Gastroesophageal sphincter (tissue), 4 donors: ENCODE results near the gene IL3. TPM values are rescaled to one million over a fixed set of nuclear protein-coding genes. Genes with fewer than 3 reads are reported as not detected.

ENCODE experiments used
- ATAC-seq: fragments of 150-250 bp; one replicate; pipeline ENCODE4 v1.9.1; 2016; ENCODE audit warnings: mild to moderate bottlenecking, moderate library complexity
- H3K27ac ChIP-seq, 4 donors: fragments of 200-600 bp; sonication (generic) in 3 of 4; 1 replicate in 3 of 4; 2 replicates in 1 of 4; pipeline ENCODE4 v1.5.1; 2016 to 2019
- H3K27me3 ChIP-seq: fragments of 200-600 bp; sonication (generic); one replicate; pipeline ENCODE4 v1.5.1; 2019
- H3K36me3 ChIP-seq, 2 donors: fragments of 200-600 bp; sonication (generic); one replicate each; pipeline ENCODE4 v1.5.1; 2019; ENCODE audit warnings: control low read depth in 1 of 2
- H3K4me1 ChIP-seq, 3 donors: fragments of 200-600 bp; sonication (generic); 1 replicate in 2 of 3; 2 replicates in 1 of 3; pipeline ENCODE4 v1.5.1; 2016 to 2019; ENCODE audit warnings: control low read depth in 2 of 3
- H3K4me3 ChIP-seq, 2 donors: fragments of 200-600 bp; sonication (generic); one replicate each; pipeline ENCODE4 v1.5.1; 2019; ENCODE audit warnings: mild to moderate bottlenecking in 1 of 2, moderate library complexity in 1 of 2
- H3K9me3 ChIP-seq, 3 donors: fragments of 200-600 bp; sonication (generic); one replicate each; pipeline ENCODE4 v1.5.1; 2017 to 2019; ENCODE audit warnings: control low read depth in 2 of 3
- CTCF ChIP-seq, 4 experiments: fragments of 200-600 bp in 2 of 4; fragments of 450-650 bp in 2 of 4; sonication (generic) in 1 of 4; IDR thresholded peaks; one replicate each; pipeline ENCODE4 v1.5.1; 2017 to 2019; ENCODE audit warnings: antibody characterized with exemption in 4 of 4, mild to moderate bottlenecking in 2 of 4, moderate library complexity in 2 of 4
- EP300 ChIP-seq: sonication (generic); formaldehyde crosslinking; IDR thresholded peaks from one replicate; pipeline ENCODE4 v1.6.1; 2017; ENCODE audit warnings: antibody characterized with exemption, mild to moderate bottlenecking
- POLR2A ChIP-seq, 2 donors: fragments of 450-650 bp; IDR thresholded peaks; one replicate each; pipeline ENCODE4 v1.6.1; 2017; ENCODE audit warnings: antibody characterized with exemption in 2 of 2, mild to moderate bottlenecking in 2 of 2, moderate library complexity in 1 of 2
- POLR2AphosphoS5 ChIP-seq: sonication (generic); formaldehyde crosslinking; IDR thresholded peaks from one replicate; pipeline ENCODE4 v1.6.1; 2017; ENCODE audit warnings: antibody characterized with exemption
- WGBS, 2 donors: methylation state at CpG; one replicate each; pipeline ENCODE4 v1.1.5; 2018; ENCODE audit warnings: low coverage in 1 of 2; 5-methylcytosine and 5-hydroxymethylcytosine counted together
- total RNA-seq, 4 donors: library from RNA; depleted of rRNA; stranded (reverse); fragments of >200 nt; gene quantifications; one replicate each; pipeline ENCODE4 v1.1.0, GENCODE V29; 2016

IL3 gene
- total RNA-seq, 4 donors from 2014 or later: not detected

- H3K4me1 ChIP-seq: no peaks in the 10 kb centered on the region
- no peaks in the 10 kb centered on the region for H3K36me3 ChIP-seq
- no peaks in the 10 kb centered on the region for H3K27me3 ChIP-seq
- 81 to 100% methylated on average over 2 to 7 of the region's 11 CpGs for WGBS, 2 donors
- ATAC-seq: no peak
- H3K9me3 ChIP-seq: no peaks in the 10 kb centered on the region
- no peak for TF ChIP-seq CTCF (IDR thresholded peaks at IDR 0.05)
- TF ChIP-seq POLR2A (IDR thresholded peaks at IDR 0.05): no peak
- TF ChIP-seq POLR2AphosphoS5: no peak
- no peak for TF ChIP-seq EP300
- H3K27ac ChIP-seq: no peak overlapping the region
- no peak overlapping the region for H3K4me3 ChIP-seq
Measured at GRCh38 chr5:132076202-132076830, 15.9 kb downstream of the IL3 start.

- no peak overlapping the region for H3K4me3 ChIP-seq
- H3K36me3 ChIP-seq: no peaks in the 10 kb centered on the region
- no peaks in the 10 kb centered on the region for H3K9me3 ChIP-seq
- no peaks in the 10 kb centered on the region for H3K27me3 ChIP-seq
- 89 to 96% methylated on average over 2 to 5 of the region's 8 CpGs for WGBS, 2 donors
- no peak overlapping the region for H3K27ac ChIP-seq
- no peaks in the 10 kb centered on the region for H3K4me1 ChIP-seq
- no peak for ATAC-seq
- TF ChIP-seq EP300 (no peak), POLR2AphosphoS5 (no peak), POLR2A (IDR thresholded peaks at IDR 0.05) (no peak), CTCF (IDR thresholded peaks at IDR 0.05) (no peak)
Measured at GRCh38 chr5:132076983-132077382, 16.5 kb downstream of the IL3 start.

- no peaks in the 10 kb centered on the region for H3K36me3 ChIP-seq
- H3K27ac ChIP-seq: no peak overlapping the region
- no peak for ATAC-seq
- no peaks in the 10 kb centered on the region for H3K27me3 ChIP-seq
- TF ChIP-seq CTCF (IDR thresholded peaks at IDR 0.05) (no peak), POLR2AphosphoS5 (no peak), EP300 (no peak), POLR2A (IDR thresholded peaks at IDR 0.05) (no peak)
- no peak overlapping the region for H3K4me3 ChIP-seq
- H3K9me3 ChIP-seq: no peaks in the 10 kb centered on the region
- 69 to 76% methylated on average over 4 of the region's 4 CpGs for WGBS, 2 donors
- H3K4me1 ChIP-seq: no peaks in the 10 kb centered on the region
Measured at GRCh38 chr5:132079081-132079480, 18.6 kb downstream of the IL3 start.

GRCh38 chr5:132079619-132080018, 19.2 kb downstream of the IL3 start:
- Histone ChIP-seq H3K9me3 (no peaks in the 10 kb centered on the region), H3K4me3 (no peak overlapping the region), H3K36me3 (no peaks in the 10 kb centered on the region), H3K4me1 (no peaks in the 10 kb centered on the region), H3K27ac (no peak overlapping the region), H3K27me3 (no peaks in the 10 kb centered on the region)
- ATAC-seq: no peak
- TF ChIP-seq POLR2AphosphoS5: no peak
- no peak for TF ChIP-seq CTCF (IDR thresholded peaks at IDR 0.05)
- no peak for TF ChIP-seq POLR2A (IDR thresholded peaks at IDR 0.05)
- TF ChIP-seq EP300: no peak
- 63% methylated on average over 2 of the region's 3 CpGs; no CpG with 5 or more reads in 1 of the 2 donors for WGBS, 2 donors

- ATAC-seq: no peak
- Histone ChIP-seq H3K4me1 (peaks cover 0 to under 1% (median 0%) of the 10 kb centered on the region in 3 donors), H3K9me3 (no peaks in the 10 kb centered on the region), H3K27ac (no peak overlapping the region), H3K27me3 (no peaks in the 10 kb centered on the region), H3K4me3 (no peak overlapping the region), H3K36me3 (no peaks in the 10 kb centered on the region)
- WGBS, 2 donors: no CpG with 5 or more reads among the region's 3 CpGs
- TF ChIP-seq POLR2AphosphoS5 (no peak), POLR2A (IDR thresholded peaks at IDR 0.05) (no peak)
Measured at GRCh38 chr5:132080595-132080994, 20.1 kb downstream of the IL3 start.
